HG02571 (cell line): ENCODE results near the gene GANAB.
"Not testable (repeated sequence)": the region's sequence is repeated elsewhere in the genome, so short reads cannot be mapped to it uniquely, and the experiment has no call there.

Experiments
- ATAC-seq: cut with Tn5 transposase; IDR thresholded peaks from one replicate; pipeline ENCODE4 v1.9.1; 2021; ENCODE audit warnings: mild to moderate bottlenecking, moderate library complexity; ENCODE audit not compliant: unreplicated experiment

GANAB gene

DNA sequence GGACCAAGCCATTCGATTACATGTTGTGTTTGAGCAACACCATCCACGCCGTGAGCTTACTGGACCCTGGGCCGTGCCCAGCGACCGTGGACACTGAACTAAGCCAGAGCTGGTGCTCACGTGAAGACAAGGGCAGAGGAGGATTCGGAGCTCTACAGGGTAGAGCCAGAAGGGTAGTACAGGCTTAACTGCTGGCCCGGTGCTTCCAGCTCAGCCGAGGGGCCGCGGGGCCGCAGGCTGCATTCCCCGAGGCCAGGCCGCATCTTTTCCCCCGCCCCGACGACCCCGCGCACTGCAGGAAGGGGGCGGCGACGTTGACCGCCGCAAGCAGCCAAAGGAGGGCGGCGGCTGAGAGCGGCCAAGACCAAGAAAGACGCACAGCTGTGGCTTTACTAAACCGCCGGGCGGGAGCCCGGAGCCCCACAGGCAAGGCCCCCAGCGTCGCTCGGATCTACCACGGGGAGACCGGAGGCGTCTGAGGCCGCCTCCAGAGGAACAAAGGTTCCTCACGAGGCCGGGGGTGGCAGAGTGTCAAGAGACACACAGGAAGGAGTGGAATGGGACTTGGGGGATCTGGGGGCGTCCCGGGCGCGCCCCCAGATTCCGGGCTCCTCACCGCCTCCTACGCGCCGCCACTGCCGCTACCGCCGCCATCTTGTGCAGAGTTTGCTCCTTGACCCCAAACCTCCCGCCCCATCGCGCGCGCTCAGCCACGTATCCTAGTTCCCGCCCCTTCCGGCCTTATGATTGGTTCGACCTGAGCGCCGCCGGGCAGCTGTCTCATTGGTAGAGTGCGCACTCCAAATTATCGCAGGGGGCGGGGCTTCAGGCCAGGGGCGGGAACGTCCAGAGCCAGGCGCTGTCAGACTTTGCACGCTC is at the start of gene GANAB:
TSS of gene GANAB (minus strand) at position 668 of the 879 bp plus-strand sequence. CDS start at position 654, 14 bp downstream.
- peak; percentile 96 for ATAC-seq

DNA sequence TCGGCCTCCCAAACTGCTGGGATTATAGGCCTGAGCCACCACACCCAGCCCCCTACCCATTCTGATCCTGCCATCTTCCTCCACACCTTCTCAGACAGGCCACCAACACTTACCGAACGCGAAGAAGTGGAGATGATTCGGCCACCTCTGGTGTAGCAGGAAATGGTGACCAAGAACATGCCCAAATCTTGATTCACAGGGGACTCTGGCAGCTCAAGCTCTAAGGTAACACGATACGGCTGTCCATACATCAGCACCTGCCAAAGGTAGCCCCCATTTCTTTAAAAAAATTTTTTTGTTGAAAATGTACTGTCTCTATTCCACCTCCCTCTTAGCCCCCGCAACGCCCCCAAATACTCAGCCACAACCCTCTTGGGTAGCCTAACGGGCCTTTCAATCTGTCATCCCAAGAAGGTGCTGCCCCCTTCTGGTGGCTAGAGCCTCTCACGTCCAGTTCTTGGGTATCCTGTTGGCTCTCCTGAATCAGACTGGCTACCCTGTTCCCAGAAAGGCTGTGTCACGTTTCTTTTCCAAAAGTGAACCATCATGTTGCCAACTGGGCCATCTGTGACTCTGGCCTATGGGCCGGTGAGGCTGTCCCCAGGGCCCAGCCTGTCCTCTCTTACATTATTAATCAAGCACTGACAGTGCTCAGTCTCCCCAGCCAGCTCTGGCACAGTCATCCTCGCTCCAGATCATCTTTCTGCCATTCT is 48.2 kb upstream of the GANAB start:
- ATAC-seq: no peak

DNA sequence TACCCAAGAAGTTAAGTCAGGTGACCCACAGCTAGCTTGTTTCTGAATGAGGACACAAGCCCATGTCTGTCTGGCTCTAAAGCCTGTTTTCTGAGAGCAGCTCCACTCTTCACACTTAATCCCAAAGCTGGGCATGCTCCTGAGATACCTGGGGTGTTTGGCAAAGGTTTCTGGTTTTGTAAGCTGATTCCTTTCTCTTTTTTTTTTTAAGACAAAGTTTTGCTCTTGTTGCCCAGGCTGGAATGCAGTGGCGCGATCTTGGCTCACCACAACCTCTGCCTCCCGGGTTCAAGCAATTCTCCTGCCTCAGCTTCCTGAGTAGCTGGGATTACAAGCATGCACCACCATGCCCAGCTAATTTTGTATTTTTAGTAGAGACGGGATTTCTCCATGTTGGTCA is 47.2 kb upstream of the GANAB start:
- not testable (repeated sequence) for ATAC-seq

DNA sequence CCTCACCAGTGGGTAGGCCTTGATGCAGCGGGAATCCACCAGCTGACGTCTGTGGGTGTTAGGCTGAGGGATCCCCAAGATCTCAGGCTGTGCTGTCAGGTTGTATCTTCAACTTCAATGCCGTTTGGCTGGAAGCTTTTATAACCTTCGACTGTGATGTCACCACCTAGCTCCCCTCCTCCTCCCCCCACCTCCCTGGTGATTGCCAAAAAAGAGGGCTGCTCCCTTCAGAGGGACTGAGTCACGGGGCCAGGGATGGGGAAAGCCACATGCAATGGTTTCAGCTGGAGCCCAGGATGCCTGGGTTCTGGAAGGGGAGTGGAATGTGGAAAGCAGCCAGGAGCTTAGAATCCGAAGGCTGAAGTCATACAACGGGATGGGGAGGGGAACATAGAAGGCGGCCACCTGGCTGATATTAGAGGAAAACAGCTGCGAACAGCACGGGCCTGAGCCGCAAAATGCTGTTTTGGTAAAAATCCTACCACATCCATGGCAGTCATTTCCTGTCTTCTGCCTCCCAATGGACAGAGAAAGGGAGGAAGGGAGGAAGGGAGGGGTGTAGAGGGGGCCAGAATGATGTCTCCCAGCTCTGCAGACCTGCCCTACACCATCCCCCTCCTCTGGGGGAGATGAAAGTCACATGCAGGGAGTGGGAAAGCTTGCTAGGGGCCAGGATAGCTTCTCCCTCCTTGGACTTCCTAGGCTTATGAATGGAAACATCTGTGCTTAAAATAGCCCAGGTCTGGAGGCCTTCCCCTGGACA is 43.2 kb upstream of the GANAB start, which contains the start of gene LRRN4CL:
TSS of gene LRRN4CL (minus strand) at position 110 of the 763 bp plus-strand sequence. CDS start 1,022 bp downstream, outside the sequence.
- no peak for ATAC-seq

DNA sequence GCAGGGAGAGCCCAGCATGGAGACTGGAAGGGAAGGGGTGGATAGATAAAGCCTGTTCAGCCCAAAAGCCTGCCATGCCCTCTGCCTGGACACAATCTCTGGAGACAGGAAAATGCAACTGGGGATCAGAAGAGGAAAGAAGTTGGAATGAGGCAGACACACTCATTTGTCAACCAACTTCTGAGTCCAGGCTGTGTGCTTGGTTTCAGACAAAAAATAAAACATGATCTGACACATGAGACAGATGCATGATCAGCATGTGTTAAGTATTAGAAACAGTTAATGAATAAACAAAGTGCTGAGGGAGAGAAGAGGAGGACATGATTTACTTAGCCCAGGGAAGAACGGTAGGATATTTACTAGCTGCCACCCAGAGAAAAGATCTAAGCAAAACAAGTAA is 42.1 kb upstream of the GANAB start:
- no peak for ATAC-seq

DNA sequence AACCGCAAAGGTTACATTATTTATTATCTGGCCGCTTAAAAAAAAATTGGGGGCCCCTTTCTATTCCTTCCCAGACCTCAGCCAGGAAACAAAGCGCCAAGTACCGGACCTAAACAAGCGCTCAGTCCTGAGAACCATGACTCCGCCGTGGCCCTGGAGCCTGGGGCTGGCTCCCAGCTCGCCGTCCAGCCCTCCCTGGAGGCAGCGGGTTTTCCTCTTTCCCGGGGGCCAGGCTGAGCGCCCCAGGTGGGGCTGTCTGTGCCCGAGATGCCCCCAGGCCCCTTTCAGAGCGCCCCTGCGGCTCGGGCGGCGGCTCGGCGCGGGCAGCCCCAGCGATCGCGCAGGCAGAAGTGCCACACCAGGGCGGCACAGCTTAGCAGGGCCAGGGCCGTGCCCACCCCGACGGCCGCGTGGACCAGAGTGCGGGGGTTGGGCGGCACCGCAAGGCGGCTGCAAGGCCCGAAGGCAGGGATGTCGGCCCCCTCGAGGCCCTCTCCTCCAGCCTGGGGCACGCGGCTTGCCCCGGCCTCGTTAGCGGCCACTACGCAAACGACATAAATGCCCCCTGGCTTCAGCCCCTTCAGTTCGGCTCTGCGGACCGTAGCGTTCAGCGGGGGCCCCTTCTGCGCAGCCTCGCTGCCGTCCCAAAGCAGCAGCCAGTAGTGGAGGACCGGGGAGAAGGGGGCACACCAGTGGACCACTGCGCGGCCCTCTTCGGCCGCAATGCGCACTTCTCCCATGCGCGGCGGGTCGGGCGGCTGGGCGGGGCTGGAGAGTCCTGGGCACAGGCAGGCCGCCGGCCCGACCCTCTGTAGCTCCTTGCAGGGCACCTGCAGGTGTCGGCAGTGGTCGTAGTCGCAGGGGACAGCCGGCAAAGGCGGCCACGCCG is 41.3 kb upstream of the GANAB start:
- ATAC-seq: no peak

DNA sequence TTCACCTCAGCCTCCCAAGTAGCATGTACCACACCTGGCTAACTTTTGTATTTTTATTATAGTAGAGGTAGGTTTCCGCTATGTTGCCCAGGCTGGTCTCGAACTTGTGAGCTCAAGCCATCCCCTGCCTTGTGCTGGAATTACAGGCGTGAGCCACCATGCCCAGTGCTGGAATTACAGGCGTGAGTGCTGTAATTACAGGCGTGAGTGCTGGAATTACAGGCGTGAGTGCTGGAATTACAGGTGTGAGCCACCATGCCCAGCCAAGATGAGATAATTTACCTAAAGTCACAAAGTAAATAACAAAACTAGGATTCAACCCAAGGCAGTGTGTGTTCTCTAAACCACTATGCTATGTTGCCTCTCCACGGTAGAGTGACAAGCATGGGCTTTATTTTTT is 36.1 kb upstream of the GANAB start:
- no peak for ATAC-seq

DNA sequence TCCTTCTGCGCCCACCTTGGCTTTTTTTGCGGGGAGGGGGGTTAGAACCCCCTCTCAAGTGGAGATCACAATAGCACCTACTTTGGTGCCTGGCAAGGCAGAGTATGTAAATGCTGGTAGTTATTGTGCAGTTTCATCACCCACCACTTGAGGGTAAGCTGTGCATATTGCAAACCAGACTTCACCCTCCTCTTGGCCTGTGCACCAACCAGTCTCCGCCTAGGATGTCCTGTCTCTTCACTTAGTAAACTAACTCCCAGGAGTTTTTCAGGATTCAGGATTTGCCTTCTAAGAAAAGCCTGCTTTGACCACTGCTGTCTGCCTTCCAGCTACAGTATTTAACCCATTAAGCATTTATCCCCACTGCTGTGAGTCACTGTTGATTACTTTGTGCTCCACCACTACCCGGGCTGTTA is 34.4 kb upstream of the GANAB start:
- peak; percentile 56 for ATAC-seq

DNA sequence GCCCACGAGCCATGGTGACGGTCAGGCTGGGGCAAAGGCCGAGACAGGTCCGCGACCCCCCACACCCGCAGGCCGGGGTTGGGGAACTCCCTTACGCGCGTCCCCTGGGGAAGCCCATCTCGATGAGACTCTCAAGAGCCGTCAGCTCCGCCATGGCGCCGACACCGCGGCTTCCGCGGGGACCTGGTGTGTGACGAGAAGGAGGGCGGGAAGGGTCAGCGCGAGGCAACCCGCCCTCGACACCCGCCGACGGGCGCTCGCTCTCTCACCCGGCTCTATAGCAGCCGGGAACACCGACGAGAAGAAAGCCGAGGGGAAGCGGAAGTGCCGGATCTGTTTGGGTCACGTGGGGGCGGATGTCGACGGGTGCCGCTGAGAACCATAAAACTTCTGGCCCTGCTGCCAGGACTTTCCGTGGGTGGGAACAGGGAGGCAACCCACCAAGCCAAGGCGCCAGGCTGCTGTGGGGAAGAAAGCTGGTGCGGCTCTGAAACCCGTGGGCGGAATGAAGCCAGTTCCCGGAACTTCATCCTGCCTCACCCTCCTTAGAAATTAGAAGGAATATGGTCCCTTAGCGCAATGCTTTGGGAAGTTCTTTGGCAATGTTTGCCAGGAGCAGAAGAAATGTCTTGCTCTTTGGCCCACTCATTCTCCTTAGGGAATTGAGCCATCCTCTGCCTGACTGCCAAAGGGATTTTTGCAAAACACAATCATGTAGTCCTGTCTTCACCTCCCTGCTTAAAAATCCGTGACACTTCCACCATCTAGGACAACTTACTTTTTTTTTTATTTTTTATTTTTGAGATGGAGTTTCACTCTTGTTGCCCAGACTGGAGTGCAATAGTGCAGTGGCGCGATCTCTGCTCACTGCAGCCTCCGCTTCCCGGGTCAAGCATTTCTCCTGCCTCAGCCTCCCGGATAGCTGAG is 32.6 kb upstream of the GANAB start, which contains the start of gene UBXN1:
TSS of gene UBXN1 (minus strand) at position 304 of the 927 bp plus-strand sequence. CDS start at position 154, 150 bp downstream.
- peak; percentile 59 for ATAC-seq

DNA sequence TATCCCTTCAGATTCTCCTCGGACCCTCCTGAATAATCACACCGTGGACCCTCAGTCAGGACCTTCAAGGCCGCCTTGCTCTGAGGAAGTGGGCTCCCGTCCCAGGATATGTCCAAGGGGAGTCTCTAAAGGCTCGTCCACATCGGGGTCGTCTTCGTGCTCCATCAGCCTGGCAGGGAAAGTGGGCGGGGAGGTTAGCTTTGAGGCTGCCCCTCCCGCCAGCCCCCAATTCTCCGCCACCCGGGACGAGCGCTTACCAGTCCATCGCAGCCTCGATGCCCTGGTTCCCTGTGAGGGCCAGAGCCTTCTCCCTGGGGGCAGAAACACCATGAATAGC is 32.0 kb upstream of the GANAB start:
- no peak for ATAC-seq

DNA sequence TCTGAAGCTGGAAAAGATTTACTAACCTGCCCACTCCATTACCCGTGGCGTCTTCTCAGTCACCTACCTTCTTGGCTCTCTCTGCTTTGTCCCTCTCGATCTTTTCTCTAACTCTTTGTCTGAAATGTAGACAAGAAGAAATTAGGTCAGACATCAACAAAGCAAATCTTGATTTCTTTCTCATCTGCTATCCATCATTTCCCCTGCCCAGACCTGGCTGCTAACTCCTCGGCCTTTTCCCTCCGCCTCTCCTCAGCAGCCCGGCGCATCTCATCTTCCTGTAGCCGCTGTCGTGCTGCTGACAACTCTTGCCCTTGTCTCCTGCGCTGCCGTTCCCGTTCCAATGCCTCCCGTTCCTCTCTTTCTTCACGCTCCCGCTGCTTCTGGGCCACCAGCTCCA is 31.3 kb upstream of the GANAB start:
- no peak for ATAC-seq

DNA sequence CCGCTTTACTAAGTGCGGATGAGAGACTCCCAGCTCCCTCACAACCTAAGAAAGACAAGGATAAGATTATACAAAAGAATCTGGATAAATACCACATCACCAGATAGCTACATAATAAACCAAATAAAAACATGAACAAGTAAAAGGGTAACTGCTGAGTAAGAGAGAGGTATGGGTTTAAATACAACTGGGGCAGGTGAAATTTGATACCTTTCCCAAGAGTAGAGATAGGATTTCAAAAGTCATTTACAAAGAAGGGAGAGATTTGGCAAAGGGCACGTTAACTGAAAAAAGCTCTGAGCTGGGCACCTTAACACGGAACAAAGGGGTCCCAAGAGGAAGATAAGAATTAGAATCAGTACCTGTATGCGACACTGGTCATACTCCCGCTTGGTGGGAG is 30.7 kb upstream of the GANAB start:
- no peak for ATAC-seq

DNA sequence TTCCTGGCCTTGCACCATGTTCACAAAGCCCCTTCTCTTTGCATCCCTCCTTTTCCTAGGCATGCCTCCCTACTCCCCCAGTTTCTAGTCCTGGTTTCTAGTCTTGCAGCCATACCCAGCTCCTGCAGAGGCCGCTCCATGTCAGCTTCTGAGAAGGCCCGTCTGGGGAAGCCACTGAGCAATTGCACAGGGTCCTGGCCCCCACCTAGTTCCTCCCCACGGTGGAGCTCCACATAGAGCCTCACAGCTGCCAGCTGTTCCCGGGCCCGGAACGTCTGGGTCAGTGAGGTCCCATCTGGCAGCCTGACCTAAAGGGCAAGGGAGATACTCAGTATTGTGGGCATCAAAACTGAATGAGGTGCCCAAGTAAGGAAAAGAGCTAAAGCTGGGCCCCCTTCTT is 30.3 kb upstream of the GANAB start:
- no peak for ATAC-seq

DNA sequence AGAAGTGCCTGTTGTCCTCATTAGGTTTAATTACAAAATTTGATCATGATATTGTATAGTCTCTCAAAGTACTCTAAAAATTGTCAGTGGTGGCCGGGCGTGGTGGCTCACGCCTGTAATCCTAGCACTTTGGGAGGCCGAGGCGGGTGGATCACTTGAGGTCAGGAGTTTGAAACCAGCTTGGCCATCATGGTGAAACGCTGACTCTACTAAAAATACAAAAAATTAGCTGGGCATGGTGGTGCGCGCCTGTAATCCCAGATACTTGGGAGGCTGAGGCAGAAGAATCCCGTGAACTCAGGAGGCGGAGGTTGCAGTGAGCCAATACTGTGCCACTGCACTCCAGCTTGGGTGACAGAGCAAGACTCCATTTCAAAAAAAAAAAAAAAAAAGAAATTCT is 29.0 kb upstream of the GANAB start:
- not testable (repeated sequence) for ATAC-seq

DNA sequence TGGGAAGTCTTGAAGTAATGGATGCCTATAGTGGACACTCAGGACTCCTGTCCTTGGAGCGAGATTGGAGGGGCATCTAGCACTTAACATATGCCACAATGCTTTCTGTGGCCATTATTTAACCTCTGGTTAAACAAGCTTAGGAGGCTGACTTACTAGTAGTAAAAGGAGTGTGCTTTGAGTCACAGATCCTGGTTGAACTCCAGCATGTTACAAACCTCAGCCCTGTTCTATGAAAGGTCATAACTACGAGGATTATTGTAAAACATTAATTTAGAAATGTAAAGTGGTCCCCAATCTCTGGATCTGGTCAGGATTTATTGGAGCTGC is 26.7 kb upstream of the GANAB start:
- no peak for ATAC-seq

DNA sequence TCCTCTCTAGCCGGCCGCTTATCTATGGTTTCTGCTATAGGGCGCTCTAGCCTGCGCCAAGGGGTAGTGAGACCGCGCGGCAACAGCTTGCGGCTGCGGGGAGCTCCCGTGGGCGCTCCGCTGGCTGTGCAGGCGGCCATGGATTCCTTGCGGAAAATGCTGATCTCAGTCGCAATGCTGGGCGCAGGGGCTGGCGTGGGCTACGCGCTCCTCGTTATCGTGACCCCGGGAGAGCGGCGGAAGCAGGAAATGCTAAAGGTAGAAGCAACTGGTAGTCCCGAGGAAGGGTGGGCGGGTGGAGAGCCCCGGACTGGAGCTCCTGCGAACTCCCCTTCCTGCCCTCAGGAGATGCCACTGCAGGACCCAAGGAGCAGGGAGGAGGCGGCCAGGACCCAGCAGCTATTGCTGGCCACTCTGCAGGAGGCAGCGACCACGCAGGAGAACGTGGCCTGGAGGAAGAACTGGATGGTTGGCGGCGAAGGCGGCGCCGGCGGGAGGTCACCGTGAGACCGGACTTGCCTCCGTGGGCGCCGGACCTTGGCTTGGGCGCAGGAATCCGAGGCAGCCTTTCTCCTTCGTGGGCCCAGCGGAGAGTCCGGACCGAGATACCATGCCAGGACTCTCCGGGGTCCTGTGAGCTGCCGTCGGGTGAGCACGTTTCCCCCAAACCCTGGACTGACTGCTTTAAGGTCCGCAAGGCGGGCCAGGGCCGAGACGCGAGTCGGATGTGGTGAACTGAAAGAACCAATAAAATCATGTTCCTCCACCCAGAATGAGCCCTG is 25.4 kb upstream of the GANAB start, which contains the start of the genes LBHD1 and UQCC3:
TSS of gene LBHD1 (minus strand) at position 660 of the 782 bp plus-strand sequence. CDS start 2,236 bp downstream, outside the sequence.
TSS of gene UQCC3 (plus strand) at position 66 of the 782 bp plus-strand sequence. CDS start at position 139, 73 bp downstream.
- ATAC-seq: no peak

DNA sequence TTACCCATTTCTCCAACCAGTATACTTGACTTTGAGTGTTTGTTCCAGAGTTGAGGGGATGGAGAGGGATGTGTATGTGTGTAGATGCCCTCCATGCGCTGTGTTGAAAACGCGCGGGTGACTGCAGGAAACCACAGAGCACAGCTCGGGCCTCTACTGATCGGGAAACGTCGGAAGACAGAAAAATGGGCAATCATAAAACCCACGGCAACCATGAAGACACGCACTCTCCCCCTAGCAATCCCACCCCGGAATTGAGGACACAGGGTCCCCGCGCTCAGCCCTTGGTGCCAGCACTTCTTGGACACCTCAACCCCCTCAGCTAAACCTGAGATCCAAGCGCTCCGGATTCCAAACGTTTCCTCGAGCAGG is 24.8 kb upstream of the GANAB start:
- no peak for ATAC-seq

DNA sequence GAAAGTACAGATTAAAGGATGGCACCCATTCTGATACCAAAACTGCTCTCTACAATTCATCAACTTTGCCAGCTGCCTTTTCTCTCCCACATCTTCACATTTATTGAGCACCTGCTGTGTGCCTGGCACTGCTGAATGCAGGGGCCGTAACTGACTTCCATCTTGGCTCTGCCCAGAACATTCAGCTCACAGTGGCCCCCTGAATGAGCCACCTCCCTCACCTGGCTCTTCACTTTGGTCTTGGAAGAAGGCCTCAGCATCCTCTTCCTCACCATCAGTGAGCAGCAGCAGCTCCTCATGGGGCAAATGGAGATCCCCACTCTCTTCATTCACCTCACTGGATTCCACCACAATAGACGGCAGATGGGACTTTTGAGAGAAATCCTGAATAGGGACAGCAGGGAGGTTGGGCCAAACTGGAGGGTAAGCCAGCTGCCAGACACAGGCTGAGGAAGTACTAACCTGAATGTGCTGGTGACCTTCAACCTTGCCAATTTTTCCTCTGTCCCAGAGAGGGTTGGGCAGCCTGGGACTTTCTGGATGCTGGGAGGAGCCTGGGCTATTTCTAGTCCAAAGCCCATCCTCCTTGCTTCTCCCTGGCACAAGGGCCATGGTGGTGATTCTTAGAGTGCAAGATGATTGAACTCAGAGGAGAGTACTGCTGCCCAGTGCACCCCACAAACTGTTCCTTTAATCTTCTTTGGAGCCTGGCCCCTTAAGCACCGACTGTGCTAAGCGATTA is 23.2 kb upstream of the GANAB start:
- ATAC-seq: no peak
